K562 (cell line): ENCODE results near the gene GUK1. TPM values are rescaled to one million over a fixed set of nuclear protein-coding genes. Genes with fewer than 3 reads are reported as not detected.

Experiments
- CHD7 ChIP-seq: fragments of 200-600 bp; sonication (generic); IDR thresholded peaks from one replicate; pipeline ENCODE4 v1.6.1; 2012; ENCODE audit warnings: mild to moderate bottlenecking, low read depth, low read length, inconsistent platforms
- CREB3L1 ChIP-seq: fragments of 450-650 bp; IDR thresholded peaks from 2 replicates; pipeline ENCODE4 v1.6.1; 2014; ENCODE audit warnings: low read depth, mild to moderate bottlenecking, moderate library complexity, borderline replicate concordance
- E2F8 ChIP-seq: fragments of 450-650 bp; IDR thresholded peaks from 2 replicates; pipeline ENCODE4 v1.7.1; 2018; ENCODE audit warnings: mild to moderate bottlenecking, low read depth; ENCODE audit not compliant: partially characterized antibody
- SRSF7 ChIP-seq: fragments of 200-400 bp; formaldehyde crosslinking; optimal IDR thresholded peaks from 2 replicates; pipeline ENCODE3; 2017; ENCODE audit warnings: mild to moderate bottlenecking, low read depth, low read length
- U2AF1 ChIP-seq: fragments of 200-400 bp; formaldehyde crosslinking; optimal IDR thresholded peaks from 2 replicates; pipeline ENCODE3; 2017; ENCODE audit warnings: mild to moderate bottlenecking, low read depth, low read length, moderate library complexity
- ZNF24 ChIP-seq: fragments of 450-650 bp; IDR thresholded peaks from 2 replicates; pipeline ENCODE4 v1.6.1; 2016
- polyA plus RNA-seq, 8 experiments: library from polyadenylated mRNA; depleted of rRNA in 4 of 8; stranded (reverse) in 5 of 8; unstranded in 3 of 8; fragments of >200 nt; fragmentation: Nextera tagmentation in 2 of 8; fragmentation: Illumina TruSeq in 1 of 8; extraction: Ambion mirVana in 2 of 8; extraction: Trizol in 1 of 8; gene quantifications; 2 replicates each; pipeline versions ENCODE4 v1.2.1 to v1.2.3, GENCODE V29; 2011 to 2014; ENCODE audit warnings: inconsistent platforms in 1 of 8, missing spikeins in 1 of 8
- total RNA-seq, 7 experiments: library from RNA; depleted of rRNA in 6 of 7; stranded (reverse); fragments of >200 nt in 6 of 7; fragmentation: Illumina TruSeq in 2 of 7; extraction: Trizol in 2 of 7; gene quantifications; 2 replicates each; pipeline versions ENCODE4 v1.2.1 to v1.2.3, GENCODE V29; 2011 to 2021; ENCODE audit warnings: low replicate concordance in 1 of 7

Gene GUK1
- total and polyA plus RNA-seq, 9 of the 15 experiments (the other 6 are each of a cell fraction or from before 2014, with no cell fraction given) = 7.0 to 331 (median 132) TPM

GRCh38 chr1:228145463-228146416, 5.7 kb downstream of the GUK1 start (continued):
- TF ChIP-seq CHD7 = no peak
- no peak for TF ChIP-seq ZNF24
- no peak for TF ChIP-seq U2AF1
- TF ChIP-seq CREB3L1 = peak; percentile 69; the same call in 1 of the 2 replicates
- no peak for TF ChIP-seq E2F8
- TF ChIP-seq SRSF7 = no peak
